Mammary epithelial cell (primary cell): ENCODE measurements around the gene IL2RA.

Experiments used
- EZH2 ChIP-seq: IDR thresholded peaks from 2 replicates; pipeline ENCODE4 v1.6.1; 2012; ENCODE audit warnings: low read length, inconsistent platforms, borderline replicate concordance
- TF ChIP-seq, protein P1 (sequence below), 2 donors: IDR thresholded peaks in 1 of 2; conservative IDR thresholded peaks in 1 of 2; 2 replicates each; pipeline ENCODE4 v1.5.1; 2011 to 2012; ENCODE audit warnings: inconsistent platforms in 2 of 2, low read length in 2 of 2, mild to moderate bottlenecking in 2 of 2, control low read depth in 1 of 2, low read depth in 1 of 2; ENCODE audit not compliant: insufficient read depth in 1 of 2; ENCODE audit errors: extremely low read depth in 1 of 2

DNA sequence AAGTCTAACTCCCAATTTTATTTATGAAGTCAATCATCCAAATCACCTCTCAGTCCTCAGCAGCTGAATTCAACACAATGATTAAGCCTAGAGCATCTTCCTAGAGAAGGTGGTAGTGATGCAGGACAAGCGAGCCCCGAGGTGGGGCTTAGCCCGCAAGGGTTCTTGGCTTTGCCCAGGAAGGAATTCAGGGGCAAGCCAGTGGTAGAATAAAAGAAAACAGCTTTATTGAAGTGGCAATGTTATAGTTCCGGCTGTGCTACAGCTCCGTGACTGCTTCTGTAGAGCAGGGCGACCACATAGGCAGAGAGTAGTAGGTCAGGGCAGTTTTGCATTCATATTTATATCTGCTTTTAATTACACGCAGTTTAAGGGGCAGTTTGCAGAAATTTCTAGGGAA lies 18.1 kb downstream of the IL2RA start:
- TF ChIP-seq, protein P1, sequence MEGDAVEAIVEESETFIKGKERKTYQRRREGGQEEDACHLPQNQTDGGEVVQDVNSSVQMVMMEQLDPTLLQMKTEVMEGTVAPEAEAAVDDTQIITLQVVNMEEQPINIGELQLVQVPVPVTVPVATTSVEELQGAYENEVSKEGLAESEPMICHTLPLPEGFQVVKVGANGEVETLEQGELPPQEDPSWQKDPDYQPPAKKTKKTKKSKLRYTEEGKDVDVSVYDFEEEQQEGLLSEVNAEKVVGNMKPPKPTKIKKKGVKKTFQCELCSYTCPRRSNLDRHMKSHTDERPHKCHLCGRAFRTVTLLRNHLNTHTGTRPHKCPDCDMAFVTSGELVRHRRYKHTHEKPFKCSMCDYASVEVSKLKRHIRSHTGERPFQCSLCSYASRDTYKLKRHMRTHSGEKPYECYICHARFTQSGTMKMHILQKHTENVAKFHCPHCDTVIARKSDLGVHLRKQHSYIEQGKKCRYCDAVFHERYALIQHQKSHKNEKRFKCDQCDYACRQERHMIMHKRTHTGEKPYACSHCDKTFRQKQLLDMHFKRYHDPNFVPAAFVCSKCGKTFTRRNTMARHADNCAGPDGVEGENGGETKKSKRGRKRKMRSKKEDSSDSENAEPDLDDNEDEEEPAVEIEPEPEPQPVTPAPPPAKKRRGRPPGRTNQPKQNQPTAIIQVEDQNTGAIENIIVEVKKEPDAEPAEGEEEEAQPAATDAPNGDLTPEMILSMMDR (conservative IDR thresholded peaks at IDR 0.05 in 1 of 2, IDR thresholded peaks at IDR 0.05 in 1 of 2; ENCODE audit: extremely low read depth in 1 of 2, insufficient read depth in 1 of 2, low read depth in 1 of 2, low read length in 2 of 2): no peak
- no peak for TF ChIP-seq EZH2
